Naive B cell (primary cell): ENCODE results near the gene FKBP11. TPM values are rescaled to one million over a fixed set of nuclear protein-coding genes. Genes with fewer than 3 reads are reported as not detected.

Source experiments
- ATAC-seq, 2 donors: fragments of 150-1000 bp; cut with Tn5 transposase; 2 replicates each; pipeline ENCODE4 v1.10.0; 2021; ENCODE audit warnings: low read depth in 2 of 2, mild to moderate bottlenecking in 2 of 2, moderate library complexity in 2 of 2
- DNase-seq: peaks from one replicate; pipeline ENCODE4 v3.0.0; 2022
- H3K27ac Mint-ChIP-seq, 6 donors: one replicate each; pipeline ENCODE4 v1.8.0; 2020 to 2022; ENCODE audit warnings: mild to moderate bottlenecking in 6 of 6, mixed read lengths in 6 of 6, moderate library complexity in 5 of 6, inconsistent platforms in 2 of 6
- H3K27me3 Mint-ChIP-seq, 3 donors: one replicate each; pipeline ENCODE4 v1.8.0; 2021 to 2022; ENCODE audit warnings: mixed read lengths in 3 of 3, mild to moderate bottlenecking in 1 of 3
- H3K36me3 Mint-ChIP-seq, 2 donors: one replicate each; pipeline ENCODE4 v1.8.0; 2020 to 2022; ENCODE audit warnings: mixed read lengths in 2 of 2, inconsistent platforms in 1 of 2, mild to moderate bottlenecking in 1 of 2
- H3K4me1 Mint-ChIP-seq, 3 donors: one replicate each; pipeline ENCODE4 v1.8.0; 2020 to 2022; ENCODE audit warnings: mixed read lengths in 3 of 3, inconsistent platforms in 1 of 3, mild to moderate bottlenecking in 1 of 3, moderate library complexity in 1 of 3
- H3K4me3 Mint-ChIP-seq, 8 donors: one replicate each; pipeline ENCODE4 v1.8.0; 2020 to 2022; ENCODE audit warnings: mild to moderate bottlenecking in 8 of 8, mixed read lengths in 8 of 8, moderate library complexity in 8 of 8, inconsistent platforms in 2 of 8
- H3K9me3 Mint-ChIP-seq, 7 donors: one replicate each; pipeline ENCODE4 v1.8.0; 2020 to 2022; ENCODE audit warnings: mixed read lengths in 7 of 7, mild to moderate bottlenecking in 5 of 7, inconsistent platforms in 2 of 7, moderate library complexity in 1 of 7
- polyA plus RNA-seq, 6 donors: library from polyadenylated mRNA; unstranded; fragments of 300-500 nt; fragmentation: Illumina TruSeq; gene quantifications; one replicate each; pipeline ENCODE4 v1.2.3, GENCODE V29; 2021; ENCODE audit warnings: low read depth in 6 of 6

FKBP11 gene
- polyA plus RNA-seq, 6 donors from 2014 or later = 29.3 to 35.6 (median 32.7) TPM

GRCh38 chr12:48965298-48965838 lies 40.1 kb upstream of the FKBP11 start:
- no peaks in the 10 kb centered on the region for H3K36me3 Mint-ChIP-seq

DNA sequence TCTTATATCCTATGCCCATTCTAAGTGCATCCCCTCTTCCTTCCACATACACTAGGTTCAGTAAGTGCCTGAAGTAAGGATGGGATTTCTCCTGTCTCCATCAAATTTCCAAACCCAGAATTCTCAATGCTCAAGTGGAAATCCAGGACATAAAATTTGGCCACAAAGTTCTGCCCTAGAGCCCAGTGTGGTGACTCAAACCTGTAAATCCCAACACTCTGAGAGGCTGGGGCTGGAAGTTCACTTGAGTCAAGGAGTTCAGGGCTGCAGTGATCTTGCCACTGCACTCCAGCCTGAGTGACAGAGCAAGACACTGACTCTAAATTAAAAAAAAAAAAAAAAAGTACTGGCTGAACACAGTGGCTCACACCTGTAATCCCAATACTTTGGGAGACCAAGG lies 36.5 kb upstream of the FKBP11 start:
- Mint-ChIP-seq H3K27ac (no peak overlapping the region), H3K4me3 (no peak overlapping the region), H3K36me3 (no peaks in the 10 kb centered on the region), H3K4me1 (peaks cover 18 to 27% (median 25%) of the 10 kb centered on the region in 3 donors), H3K27me3 (peaks cover 4 to 23% (median 14%) of the 10 kb centered on the region in 3 donors), H3K9me3 (no peaks in the 10 kb centered on the region)
- ATAC-seq = no peak
- DNase-seq = no peak

More at GRCh38 chr12:48965298-48965838, 40.1 kb upstream of the FKBP11 start:
- H3K27me3 Mint-ChIP-seq = peaks cover 4 to 18% (median 14%) of the 10 kb centered on the region in 3 donors
- H3K4me3 Mint-ChIP-seq = no peak overlapping the region
- ATAC-seq = no peak
- no peaks in the 10 kb centered on the region for H3K9me3 Mint-ChIP-seq
- peak overlapping the region in 1 of 6 donors; percentile 9 for H3K27ac Mint-ChIP-seq
- peaks cover 11 to 25% (median 20%) of the 10 kb centered on the region in 3 donors for H3K4me1 Mint-ChIP-seq
- DNase-seq = no peak

GRCh38 chr12:48961331-48961730 lies 36.0 kb upstream of the FKBP11 start:
- H3K27me3 Mint-ChIP-seq = peaks cover 4 to 23% (median 14%) of the 10 kb centered on the region in 3 donors
- DNase-seq (no peak), ATAC-seq (no peak)
- no peaks in the 10 kb centered on the region for H3K36me3 Mint-ChIP-seq
- H3K27ac Mint-ChIP-seq = no peak overlapping the region
- no peak overlapping the region for H3K4me3 Mint-ChIP-seq
- no peaks in the 10 kb centered on the region for H3K9me3 Mint-ChIP-seq
- H3K4me1 Mint-ChIP-seq = peaks cover 22 to 27% (median 26%) of the 10 kb centered on the region in 3 donors

- Mint-ChIP-seq H3K4me3 (no peak overlapping the region), H3K27me3 (peaks cover 4 to 23% (median 14%) of the 10 kb centered on the region in 3 donors), H3K4me1 (peaks cover 25 to 30% (median 30%) of the 10 kb centered on the region in 3 donors), H3K36me3 (no peaks in the 10 kb centered on the region), H3K27ac (no peak overlapping the region), H3K9me3 (no peaks in the 10 kb centered on the region)
- DNase-seq (no peak), ATAC-seq (no peak)
Observed at GRCh38 chr12:48960834-48961233, 35.5 kb upstream of the FKBP11 start.

DNA sequence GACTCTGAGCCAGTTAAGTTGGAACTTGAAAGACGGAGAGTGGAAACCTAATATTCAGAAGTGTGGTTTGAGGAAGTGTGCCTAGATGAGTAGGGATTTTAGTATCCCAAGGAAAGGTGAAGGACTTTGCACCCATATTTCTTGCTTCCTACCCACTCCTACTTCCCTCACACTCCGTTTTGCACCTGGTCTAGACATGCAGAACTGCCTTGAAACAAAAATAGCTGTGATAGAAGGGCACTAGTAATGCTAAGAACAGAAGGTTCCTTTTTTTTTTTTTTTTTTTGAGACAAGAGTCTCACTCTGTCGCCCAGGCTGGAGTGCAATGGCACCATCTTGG lies 32.7 kb upstream of the FKBP11 start:
- Mint-ChIP-seq H3K36me3 (no peaks in the 10 kb centered on the region), H3K4me3 (peak overlapping the region; percentile 94 to 99 (median 96))

GRCh38 chr12:48957141-48958048 lies 32.1 kb upstream of the FKBP11 start, which contains the start of gene ARF3:
TSS of gene ARF3 (minus strand) at chr12:48957487. CDS start at chr12:48941095, 16,392 bp downstream.
- Mint-ChIP-seq H3K9me3 (no peaks in the 10 kb centered on the region), H3K27ac (peak within 1 kb of the TSS; percentile 89 to 97 (median 94)), H3K27me3 (peaks cover 4 to 16% (median 14%) of the 10 kb centered on the region in 3 donors), H3K4me3 (peak within 1 kb of the TSS; percentile 94 to 99 (median 96)), H3K36me3 (no peaks in the 10 kb centered on the region), H3K4me1 (peaks cover 42 to 54% (median 45%) of the 10 kb centered on the region in 3 donors)
- DNase-seq (peak; percentile 89), ATAC-seq (peak; percentile 88 to 89)

More for the DNA sequence above, 32.7 kb upstream of the FKBP11 start:
- ATAC-seq (peak in 1 of 2 donors; percentile 31), DNase-seq (no peak)
- H3K27ac Mint-ChIP-seq = peak overlapping the region in 5 of 6 donors; percentile 24 to 93 (median 89)
- H3K4me1 Mint-ChIP-seq = peaks cover 42 to 49% (median 45%) of the 10 kb centered on the region in 3 donors
- peaks cover 4 to 16% (median 14%) of the 10 kb centered on the region in 3 donors for H3K27me3 Mint-ChIP-seq
- no peaks in the 10 kb centered on the region for H3K9me3 Mint-ChIP-seq

DNA sequence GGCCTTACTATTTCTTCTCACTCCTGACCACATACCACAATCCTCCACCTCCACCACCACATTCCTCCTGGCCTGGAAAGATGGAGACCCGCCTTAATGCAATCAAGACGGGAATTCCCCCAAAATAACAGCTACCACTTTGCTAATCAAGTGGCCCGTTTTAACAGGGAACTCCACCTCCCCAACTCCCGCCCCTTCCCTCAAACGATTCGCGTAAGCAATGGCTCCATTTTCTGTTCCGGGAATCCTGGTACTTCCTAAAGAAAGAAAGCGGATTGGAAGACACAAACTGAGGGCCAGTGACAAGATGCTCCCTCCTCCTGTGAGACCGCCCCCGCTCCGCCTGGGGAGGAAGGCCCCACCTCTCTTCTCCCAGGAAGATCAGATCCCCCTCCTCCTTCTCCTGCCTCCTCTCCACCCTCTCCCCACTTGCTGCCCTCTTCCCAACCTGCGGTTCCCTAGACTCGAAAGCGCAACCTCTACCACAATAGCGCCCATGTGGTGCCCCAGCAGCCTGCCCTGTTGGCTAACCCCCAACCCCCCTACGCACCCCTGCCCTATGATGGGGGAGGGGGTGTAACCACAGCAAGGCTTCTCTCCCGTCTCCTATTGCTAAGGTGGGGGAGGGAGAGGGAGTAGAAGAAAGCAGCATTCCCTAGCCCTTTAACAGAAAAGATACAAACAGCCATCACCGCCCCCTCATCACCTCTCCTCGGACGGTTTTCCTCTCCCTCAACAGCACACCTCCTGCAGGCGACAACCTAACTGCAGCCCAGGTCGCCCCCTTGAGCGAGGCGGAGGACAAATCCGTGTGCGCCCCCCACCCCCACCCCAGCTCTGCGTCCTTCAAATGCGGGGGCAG lies 31.2 kb upstream of the FKBP11 start:
- Mint-ChIP-seq H3K4me1 (peaks cover 42 to 57% (median 45%) of the 10 kb centered on the region in 3 donors), H3K36me3 (no peaks in the 10 kb centered on the region), H3K27me3 (peaks cover 4 to 16% (median 11%) of the 10 kb centered on the region in 3 donors), H3K4me3 (peak overlapping the region; percentile 94 to 99 (median 96)), H3K9me3 (no peaks in the 10 kb centered on the region), H3K27ac (peak overlapping the region; percentile 81 to 93 (median 88))
- DNase-seq (no peak), ATAC-seq (peak; percentile 15)

DNA sequence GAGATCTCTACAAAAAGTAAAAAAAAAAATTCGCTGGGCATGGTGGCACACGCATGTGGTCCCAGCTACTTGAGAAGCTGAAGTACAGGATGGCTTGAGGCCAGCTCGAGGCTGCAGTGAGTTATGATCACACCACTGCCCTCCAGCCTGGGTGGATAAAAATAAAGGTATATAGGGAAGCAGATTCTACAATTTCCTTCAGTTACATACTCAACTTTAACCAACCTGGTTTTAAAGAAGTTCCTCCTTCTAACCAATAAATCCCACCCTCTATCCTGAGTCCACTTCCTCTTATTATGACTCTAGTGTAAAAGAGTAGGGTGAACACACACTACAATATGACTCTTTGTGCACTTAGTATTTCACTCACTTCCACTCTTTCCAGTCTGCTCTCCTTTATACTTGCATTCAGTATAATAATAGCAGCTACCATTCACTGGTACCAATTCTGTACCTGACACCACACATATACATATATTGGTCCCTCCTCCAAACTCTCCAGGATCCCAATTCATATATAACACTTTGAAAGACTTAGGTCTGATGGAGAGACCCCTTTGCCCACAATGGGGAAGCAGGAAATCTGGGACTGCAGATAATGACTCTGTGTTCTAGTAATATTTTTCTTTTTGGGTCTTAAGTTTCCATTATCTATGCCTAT lies 29.7 kb upstream of the FKBP11 start:
- ATAC-seq = peak; percentile 31 to 50
- Mint-ChIP-seq H3K4me1 (peaks cover 39 to 57% (median 45%) of the 10 kb centered on the region in 3 donors), H3K9me3 (no peaks in the 10 kb centered on the region), H3K36me3 (no peaks in the 10 kb centered on the region), H3K4me3 (peak overlapping the region in 6 of 8 donors; percentile 53 to 99 (median 94)), H3K27ac (peak overlapping the region in 2 of 6 donors; percentile 28 to 32), H3K27me3 (peaks cover 0 to 9% (median 0%) of the 10 kb centered on the region in 3 donors)
- DNase-seq = peak; percentile 42

DNA sequence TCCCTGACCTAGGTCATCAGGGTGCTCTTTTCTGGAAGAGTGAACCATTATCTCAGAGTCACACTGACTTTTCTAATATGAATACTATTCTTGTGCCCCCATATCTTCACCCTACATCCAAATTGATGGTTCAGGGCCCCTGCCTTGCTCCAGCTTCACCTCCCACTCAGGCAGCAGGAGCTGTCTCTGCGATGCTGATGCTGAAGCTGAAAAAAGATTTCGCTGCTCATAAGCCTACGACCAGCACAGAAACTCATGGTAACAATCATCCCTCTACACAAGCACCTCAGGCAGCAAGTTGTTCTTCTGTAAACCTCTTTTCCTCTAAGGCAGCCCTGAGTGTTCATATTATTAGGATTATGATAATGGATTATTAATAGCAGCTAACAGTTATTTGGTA lies 28.8 kb upstream of the FKBP11 start:
- ATAC-seq (no peak), DNase-seq (no peak)
- H3K36me3 Mint-ChIP-seq = no peaks in the 10 kb centered on the region
- peaks cover 39 to 57% (median 45%) of the 10 kb centered on the region in 3 donors for H3K4me1 Mint-ChIP-seq
- no peaks in the 10 kb centered on the region for H3K9me3 Mint-ChIP-seq
- peak overlapping the region in 2 of 6 donors; percentile 63 to 64 for H3K27ac Mint-ChIP-seq
- peak overlapping the region in 1 of 8 donors; percentile 59 for H3K4me3 Mint-ChIP-seq
- peaks cover 0 to 2% (median 0%) of the 10 kb centered on the region in 3 donors for H3K27me3 Mint-ChIP-seq

GRCh38 chr12:48952691-48953090 lies 27.4 kb upstream of the FKBP11 start:
- Mint-ChIP-seq H3K9me3 (no peaks in the 10 kb centered on the region), H3K4me3 (no peak overlapping the region), H3K27ac (peak overlapping the region in 1 of 6 donors; percentile 42), H3K27me3 (no peaks in the 10 kb centered on the region), H3K36me3 (peaks cover 1 to 2% of the 10 kb centered on the region in 2 donors), H3K4me1 (peaks cover 36 to 51% (median 37%) of the 10 kb centered on the region in 3 donors)
- DNase-seq (no peak), ATAC-seq (no peak)

DNA sequence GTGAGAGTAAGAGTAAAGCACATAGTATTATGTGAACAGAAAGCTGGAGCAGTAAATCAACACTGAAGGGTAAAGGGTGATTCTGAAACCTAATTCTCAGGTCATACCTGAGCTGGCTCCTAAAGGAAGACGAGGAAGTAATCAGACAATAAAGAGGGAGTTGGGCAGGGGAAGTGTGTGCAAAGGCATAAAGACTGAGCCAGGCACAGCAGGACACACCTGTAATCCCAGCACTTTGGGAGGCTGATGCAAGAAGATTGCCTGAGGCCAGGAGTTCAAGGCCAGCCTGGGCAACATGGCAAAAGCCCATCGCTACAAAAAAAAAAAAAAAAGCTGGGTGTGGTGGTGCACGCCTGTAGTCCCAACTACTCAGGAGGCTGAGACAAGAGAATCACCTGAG lies 22.4 kb upstream of the FKBP11 start:
- Mint-ChIP-seq H3K36me3 (peaks cover 4 to 7% of the 10 kb centered on the region in 2 donors), H3K9me3 (no peaks in the 10 kb centered on the region), H3K4me3 (no peak overlapping the region), H3K4me1 (peaks cover 2 to 21% (median 13%) of the 10 kb centered on the region in 3 donors), H3K27me3 (no peaks in the 10 kb centered on the region), H3K27ac (peak overlapping the region in 1 of 6 donors; percentile 3)
- no peak for ATAC-seq
- DNase-seq = no peak

- no peak for DNase-seq
- Mint-ChIP-seq H3K27me3 (no peaks in the 10 kb centered on the region), H3K9me3 (no peaks in the 10 kb centered on the region), H3K4me1 (peaks cover 5 to 26% (median 14%) of the 10 kb centered on the region in 3 donors), H3K36me3 (peaks cover 4 to 7% of the 10 kb centered on the region in 2 donors), H3K4me3 (no peak overlapping the region), H3K27ac (no peak overlapping the region)
- no peak for ATAC-seq
Observed at GRCh38 chr12:48946943-48947342, 21.7 kb upstream of the FKBP11 start.
